NCI-H82 treated with DMSO at 0.1 percent for 48 hours (cell line): Measurements from ENCODE around the gene DDOST.
"Not testable (repeated sequence)": the region's sequence is repeated elsewhere in the genome, so short reads cannot be mapped to it uniquely, and the experiment has no call there.

Experiments used
- DNase-seq: peaks from one replicate; lab custom pipeline; 2025; ENCODE audit not compliant: unreplicated experiment; lab: John Stamatoyannopoulos, UW

The DDOST gene

DNA sequence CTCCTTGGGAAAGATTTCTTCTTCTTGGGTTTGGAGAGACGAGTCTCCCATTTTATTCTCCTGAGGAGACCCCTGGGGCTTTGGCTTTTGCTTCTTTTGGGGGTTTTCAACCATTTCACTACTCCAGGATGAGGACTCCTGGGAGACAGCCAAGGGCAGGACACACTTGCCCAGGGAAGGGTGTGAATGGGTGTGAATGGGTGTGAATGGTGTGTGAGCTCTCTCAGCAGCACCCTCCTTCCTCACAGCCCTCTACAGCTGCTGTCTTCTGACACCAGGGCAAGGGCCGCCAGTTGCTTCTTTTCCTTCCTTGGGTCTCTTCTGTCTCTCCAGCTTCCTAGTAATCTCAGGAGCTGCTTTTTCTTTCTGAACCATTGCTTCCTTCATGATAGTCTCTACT is 32.5 kb upstream of the DDOST start:
- DNase-seq, result no peak

DNA sequence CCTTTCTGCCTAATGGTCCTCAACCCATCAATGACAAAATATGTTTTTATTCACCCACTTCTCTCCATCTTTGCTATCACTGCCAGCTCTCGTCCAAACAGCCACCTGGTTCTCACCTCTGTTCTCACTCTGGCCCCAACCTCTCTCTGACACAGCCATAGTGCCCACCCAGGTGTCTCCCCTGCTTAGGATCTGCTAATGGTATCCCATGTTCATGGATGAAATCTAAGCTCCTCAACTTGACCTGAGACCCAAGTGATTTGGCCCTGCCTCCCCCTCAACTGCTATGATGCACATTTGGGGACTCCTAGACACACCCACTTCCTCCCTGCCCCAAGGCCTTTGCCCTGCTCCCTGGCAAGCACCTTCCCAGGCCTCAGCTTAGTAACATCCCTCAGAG is 30.7 kb upstream of the DDOST start:
- DNase-seq, result no peak

DNA sequence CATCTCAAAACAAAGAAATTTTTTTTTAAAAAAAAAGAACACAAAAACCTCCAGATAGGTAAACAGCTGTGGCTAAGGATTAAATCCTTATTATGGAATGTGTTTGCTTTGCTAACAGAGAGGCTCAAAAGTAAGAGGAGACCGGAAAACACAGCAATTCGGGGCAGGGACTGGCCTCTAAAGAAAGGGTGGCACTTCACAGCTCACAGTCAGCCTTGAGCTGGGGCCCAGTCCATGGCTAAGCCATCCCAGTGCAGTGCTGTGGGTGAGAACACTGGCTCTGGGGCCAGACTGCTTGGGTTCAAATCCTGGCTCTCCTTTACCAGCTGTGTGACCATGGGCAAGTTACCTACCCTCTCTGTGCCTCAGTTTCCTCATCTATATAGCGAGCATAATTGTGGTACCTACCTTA is 28.5 kb upstream of the DDOST start:
- no peak for DNase-seq

DNA sequence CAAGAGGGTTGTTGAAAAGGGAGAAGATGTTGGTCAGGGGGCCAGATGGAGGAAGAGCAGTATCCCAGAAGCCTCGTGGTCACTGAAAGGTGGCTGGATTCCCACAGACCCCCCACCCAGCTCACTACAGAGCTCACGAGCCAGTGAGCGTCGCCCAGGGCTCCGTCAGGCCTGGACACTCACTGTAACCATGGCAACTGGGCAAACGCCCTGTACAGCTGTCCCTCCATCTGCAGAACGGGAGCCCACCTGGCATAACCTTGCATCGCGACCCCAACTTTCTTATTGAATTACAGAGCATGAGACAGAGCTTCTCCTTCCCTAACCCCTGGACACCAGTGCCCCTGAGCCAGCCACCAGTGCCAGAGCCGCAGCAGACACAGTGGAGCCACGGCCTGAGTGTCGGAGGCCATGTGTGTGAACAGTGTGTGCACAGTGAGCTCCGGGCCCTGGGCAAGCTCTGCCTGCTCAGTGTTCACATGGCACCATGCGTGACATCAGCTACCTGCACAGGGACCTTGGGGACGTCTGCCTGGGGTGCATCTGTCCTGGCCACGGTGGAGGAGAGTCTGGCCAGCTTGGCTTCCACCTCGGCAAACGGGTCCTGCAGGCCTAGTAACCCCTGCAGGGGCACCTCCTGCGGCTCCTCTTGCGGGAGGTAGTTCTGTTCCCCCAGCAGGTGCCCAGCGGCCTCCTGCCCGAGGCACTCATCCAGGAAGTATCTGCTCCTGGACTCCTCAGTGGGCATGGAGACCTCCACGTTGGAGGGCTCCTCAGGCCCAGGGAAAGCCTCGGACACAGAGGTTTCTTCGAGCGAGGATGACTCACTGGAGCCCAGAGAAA is 25.9 kb upstream of the DDOST start:
- DNase-seq, result no peak

DNA sequence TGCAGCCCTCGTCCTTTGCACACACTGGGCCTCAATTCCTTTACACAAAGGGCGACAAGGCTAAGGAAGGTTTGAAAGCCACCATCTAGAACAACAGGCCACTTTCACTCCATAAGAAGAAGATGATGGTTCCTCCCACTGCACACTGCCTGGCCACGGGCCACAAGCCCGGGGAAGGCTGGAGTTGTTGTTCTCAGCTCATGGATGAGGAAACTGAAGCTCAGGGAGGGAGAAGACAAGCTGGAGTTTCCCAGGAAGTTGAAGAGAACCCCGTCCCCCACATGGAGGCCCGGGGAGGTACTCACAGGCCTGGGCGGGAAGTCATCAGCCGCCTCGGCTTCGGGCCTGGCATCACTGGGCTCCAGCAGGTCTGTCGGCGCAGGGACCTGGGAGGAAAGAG is 24.6 kb upstream of the DDOST start:
- no peak for DNase-seq

DNA sequence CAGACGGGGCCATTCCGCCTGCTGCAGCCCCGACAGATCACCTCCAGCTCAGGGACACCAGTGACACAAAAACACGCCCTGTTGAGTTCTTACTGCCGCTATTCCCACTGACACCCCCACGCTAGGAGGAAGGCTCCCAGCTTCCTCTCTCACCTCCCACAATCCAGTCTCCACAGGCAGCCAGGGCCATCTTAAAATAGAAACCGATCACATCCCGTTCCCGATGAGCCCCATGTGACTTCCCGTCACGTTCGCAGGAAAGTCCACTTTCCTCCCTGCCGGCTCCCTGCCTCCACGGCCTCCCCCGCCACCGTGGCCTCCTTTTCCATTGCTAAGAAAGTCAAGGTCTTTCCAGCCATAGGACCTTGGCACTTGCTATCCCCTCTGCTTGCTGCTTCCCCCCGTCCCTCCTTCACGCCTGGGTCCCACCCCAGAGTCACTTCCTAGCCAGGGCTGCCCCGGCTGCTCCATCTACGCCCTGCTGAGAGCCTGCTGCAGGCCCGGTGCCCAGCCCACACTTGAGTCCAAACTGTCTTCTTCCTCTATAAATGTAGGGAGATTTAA is 24.0 kb upstream of the DDOST start:
- no peak for DNase-seq

DNA sequence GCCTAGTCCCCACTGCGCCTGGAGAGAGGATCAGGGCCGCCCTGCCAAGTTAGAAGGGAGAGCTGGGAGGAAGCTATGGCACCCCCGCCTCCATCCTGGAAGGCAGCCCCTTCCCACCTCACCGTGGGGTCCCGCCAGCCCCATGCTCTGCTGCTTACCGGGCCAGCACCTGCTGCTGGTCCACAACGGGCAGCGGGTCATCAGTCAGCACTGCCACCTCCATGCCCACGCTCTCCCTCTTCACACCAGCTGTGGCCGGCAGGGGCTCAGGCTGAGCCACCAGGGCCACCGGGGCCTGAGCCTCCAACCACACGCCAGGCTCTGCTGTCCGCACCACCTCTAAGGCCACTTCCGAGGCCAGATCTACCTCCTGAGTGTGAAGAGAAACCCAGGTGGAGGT is 23.5 kb upstream of the DDOST start:
- no peak for DNase-seq

DNA sequence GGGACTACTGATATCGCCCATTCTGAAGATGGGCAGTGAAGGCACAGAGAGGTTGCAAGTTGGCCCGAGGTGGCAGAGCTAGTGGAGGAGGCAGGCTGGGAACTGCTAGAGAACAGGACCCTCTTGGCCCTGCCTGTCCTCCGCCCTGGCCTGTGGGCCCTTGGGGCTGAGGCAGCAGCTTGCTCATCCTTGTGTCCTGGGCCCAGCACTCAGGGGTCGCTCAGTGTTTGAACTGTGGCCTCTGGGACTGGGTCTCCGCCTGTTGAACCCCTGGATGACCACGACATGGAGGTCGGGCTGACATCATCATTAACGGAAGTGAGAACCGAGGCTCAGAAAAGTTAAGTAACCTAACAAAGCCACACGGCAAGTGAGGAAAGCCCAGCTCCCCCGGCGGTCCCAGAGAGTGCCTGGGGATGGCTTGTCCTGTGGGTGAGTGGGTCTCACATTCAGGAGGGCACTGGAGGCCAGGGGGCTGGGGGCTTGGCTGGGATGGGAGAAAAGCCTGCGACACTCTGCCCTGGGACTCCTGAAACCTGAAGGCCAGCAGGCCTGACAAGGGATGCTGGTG is 23.0 kb upstream of the DDOST start:
- DNase-seq, result no peak

DNA sequence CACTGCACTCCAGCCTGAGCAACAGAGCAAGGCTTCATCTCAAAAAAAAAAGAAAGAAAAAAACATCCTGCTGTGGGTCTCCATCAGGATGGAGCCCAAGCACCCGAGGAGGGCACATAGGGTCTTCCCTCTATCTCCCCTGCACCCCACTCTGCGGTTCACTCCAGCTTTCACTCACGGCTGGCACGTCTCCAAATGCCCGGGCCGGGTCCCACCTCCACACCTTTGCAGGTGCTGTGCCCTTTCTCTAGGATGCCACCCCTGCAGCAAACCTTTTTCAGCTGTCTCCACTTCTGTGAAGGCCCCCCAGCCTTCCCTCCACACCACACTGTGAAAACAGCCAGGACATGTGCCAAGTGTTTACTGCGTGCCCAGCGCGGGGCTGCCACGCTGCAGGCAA is 22.4 kb upstream of the DDOST start:
- no peak for DNase-seq

DNA sequence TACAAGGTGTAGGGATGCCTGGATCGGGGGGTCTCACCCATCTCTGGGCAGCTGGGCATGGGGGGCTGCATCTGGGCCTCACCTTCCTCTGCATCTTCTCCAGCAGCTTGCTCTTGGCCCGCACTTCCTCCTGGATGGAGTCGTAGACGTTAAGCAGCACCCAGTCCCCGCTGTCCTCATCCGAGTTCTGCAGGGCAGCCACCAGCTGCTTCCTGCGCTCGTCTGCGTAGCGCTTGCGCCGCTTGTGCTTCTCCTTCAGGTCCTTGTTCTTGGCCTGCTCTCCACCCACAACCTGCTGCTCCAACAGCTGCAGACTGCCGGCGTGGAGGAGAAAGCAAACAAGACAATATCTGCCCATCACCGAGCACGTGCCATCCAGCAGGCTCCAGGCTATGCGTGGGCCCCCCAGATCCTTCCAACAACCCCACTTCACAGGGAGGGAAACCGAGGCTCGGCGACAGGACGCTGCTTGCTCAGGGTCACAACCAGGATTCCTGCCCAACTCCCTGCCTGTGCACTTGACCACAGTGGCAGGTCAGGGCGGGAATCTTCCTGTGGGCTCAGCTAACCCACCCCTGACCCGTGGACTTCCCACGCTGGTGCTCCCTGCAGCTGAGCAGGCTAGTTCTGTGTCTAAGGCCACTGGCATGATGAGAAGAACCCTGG is 21.5 kb upstream of the DDOST start:
- DNase-seq, result no peak

DNA sequence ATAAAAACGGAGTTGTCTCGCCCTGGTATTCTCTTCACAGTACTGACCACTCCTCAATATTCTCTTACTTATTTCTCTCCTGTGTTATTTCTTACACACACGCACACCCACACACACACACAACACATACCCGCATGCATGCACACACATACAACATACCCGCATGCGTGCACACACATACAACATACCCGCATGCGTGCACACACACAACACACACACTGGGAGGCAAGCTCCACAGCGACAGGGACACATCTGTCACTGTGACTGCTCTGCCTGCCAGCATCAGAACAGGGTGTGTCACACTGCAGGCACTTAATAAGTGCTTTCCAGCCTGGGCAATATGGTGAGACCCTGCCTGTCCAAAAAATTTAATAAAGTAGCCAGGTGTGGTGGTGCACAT is 20.8 kb upstream of the DDOST start:
- DNase-seq, result no peak

DNA sequence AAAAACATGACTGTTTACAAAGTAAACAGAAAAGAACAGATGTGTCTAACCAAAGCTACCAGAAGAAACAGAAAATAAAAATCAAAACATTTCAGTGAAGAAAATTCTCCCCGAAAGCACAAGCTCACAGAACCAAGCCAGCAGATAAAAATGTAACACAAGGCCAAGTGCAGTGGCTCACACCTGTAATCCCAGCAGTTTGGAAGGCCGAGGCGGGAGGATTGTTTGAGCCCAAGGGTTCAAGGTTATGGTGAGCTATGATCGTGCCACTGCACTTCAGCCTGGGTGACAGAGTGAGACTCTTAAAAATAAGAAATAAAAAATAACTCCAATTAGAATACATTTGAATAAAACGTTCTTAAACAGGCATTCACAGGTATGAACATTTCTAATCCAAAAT is 19.1 kb upstream of the DDOST start:
- DNase-seq, result no peak

DNA sequence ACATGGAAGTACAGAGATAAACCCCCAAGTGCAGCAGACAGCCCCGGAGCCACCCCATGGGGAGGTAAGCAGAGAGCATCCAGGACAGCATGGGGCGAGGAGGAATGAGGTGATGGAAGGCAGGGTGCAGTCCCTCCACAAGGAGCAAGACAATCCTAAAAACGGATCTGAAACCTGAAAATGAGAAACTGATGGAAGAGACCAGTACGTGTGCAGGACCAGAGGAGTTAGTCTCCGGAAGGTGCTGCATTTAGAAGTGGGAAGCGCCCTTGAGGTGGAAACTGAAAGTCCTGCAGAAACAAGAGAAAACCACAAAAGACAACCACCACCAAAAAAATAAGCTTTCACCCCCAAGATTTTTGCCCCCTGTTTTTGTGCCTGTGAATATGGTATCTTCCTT is 17.4 kb upstream of the DDOST start:
- no peak for DNase-seq

DNA sequence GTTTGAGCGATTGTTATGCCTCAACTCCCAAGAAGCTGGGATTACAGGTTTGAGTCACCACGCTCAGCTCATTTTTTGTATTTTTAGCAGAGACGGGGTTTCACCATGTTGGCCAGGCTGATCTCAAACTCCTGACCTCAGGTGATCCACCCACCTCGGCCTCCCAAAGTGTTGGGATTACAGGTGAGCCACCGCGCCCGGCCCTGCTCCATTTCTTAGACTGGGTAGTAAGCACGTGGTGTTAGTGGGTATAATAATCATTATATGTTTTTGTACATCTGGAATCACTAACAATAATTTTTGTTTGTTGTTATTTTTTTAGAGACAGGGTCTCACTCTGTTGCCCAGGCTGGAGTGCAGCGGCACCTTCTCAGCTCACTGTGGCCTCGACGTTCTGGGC is 12.5 kb upstream of the DDOST start:
- not testable (repeated sequence) for DNase-seq

DNA sequence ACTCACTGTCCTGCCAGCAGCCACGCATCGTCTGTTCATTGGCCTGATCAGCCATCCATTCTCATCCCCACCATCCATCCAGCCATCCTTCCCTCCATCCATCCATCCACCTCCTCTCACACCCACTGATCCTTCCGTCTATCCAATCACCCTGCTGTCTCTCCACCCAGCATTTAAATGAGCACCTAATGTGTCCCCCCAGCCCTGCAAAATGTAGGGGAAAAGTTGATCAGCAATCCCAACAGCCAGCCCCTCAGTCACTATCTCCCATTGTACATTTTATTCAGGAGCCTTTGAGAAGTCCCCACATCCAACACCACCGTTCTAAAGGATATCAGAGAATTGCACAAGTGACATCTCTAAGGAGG is 11.1 kb upstream of the DDOST start:
- DNase-seq, result no peak

DNA sequence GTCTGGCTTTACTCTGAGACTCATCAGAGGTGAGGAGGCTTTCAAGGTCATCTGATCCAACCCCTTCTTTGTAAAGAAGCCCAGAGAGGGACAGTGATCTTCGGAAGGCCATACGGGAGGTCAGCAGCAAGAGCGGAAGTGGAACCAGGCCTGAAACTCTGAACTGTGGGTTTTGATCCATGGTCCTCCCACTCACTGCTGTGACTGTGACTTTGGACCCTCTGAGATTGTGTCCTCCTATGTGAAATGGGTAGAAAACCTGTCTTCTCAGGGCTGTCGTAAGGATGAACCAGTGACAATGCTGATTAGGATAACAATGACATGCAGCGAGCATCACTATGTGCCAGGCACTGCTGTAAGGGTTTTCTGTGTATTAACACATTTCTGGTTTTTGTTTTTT is 9.8 kb upstream of the DDOST start:
- DNase-seq, result no peak

DNA sequence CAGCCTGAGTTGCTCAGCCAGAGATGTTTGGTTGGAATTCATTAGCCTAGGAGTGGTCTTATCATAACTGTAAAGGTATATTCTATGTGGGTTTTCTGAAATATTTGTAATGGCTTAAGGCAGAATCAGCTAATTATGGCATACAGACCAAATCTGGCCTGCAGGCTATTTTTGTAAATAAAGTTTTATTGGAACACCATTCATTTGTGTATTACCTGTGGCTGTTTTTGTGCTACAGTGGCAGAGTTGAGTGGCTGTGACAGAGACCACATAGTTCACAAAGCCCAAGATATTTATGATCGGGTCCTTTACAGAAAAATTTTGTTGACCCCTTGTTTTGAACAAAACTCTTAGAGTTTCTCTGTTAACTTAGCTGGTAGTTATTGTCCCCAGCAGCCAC is 7.4 kb upstream of the DDOST start:
- DNase-seq, result no peak

DNA sequence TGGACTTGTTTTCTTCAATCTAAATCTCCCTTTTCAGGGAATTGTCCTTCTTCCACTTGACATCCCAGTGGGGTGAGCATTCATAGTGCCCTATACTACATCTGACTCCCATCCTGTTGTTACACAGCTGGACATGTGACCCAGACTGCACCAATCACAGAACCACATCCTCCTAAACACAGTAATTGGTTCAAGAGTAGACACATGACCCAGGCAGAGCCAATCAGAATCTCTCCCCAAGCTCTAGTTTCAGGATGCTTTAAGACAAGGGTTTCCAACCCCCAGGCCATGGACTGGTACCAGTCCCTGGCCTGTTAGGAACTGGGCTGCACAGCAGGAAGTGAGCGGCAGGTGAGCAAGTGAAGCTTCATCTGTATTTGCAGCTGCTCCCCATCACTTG is 5.6 kb upstream of the DDOST start:
- DNase-seq, result no peak

DNA sequence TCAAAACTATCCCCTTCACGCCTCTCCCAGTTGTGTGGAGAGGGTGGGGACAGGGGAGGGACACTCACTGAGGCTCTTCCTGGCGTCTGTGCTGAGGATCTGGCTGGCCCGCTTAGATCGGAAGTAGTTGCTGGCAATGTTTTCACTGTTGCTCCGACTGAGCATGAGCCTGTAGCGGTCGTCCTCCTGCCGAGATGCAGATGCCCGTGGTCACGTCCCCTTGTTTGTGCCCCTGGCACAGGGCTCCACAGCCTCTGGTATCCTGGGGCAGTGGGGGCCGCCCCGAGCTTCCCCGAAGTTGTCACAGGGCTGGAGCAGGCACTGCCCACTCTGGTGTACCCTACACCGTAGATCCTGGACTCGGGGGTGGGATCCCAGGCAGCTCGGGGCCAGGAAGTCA is 5.0 kb upstream of the DDOST start:
- no peak for DNase-seq

DNA sequence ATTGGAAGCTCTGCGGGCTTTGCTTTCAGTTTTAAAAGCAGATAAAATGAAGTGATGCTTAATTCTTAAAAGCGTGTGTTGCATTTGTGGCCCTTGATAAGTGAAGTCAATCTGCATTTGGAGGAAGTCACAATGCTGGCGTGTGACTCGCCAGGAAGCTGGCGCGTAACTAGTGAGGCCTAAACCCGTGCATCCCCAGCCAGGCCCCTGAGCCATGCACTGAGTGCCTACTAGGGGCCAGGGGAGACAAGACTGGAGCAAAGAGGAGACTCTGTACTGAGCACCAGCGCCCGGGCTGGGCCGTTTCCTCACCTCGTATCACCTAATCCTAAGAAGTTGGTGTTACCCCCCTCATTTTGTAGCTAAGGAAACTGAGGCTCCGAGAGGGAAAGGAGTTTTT is 4.6 kb upstream of the DDOST start:
- no peak for DNase-seq

DNA sequence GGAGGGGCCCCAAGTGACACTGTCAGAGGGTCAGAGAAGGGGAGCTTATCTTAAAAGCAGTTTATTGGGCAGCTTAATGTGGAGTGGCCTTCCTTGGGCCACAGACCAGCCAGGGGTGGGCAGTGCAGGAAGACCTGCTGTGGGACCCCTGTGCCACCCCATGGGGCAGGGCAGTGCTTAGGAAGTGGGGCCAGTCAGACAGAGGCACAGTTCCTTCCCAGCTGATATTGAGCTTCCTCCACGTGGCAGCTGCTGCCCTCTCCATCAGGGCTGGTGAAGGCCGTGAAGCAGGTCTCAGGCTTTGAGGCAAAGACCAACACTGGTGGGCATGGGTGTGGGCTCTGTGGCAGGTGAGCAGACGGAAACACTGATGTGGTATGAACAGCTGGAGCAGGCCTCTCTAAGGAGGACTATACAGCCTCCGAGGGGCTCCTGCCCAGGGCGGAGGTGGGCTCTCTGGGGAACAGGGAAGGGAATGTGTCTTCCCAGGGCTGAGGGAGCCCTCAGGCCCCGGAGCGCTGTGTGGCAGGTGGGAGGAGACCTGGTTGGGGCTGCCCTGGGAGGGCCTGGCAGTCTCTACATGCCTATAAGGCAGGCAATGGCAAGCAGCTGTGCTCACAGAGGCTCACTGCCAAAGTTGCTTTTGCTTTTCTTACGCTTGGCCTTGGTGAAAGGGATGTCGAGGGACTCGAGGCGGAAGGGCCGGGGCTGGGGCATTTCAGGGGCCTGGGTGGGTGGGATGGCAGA is 3.0 kb upstream of the DDOST start:
- no peak for DNase-seq

DNA sequence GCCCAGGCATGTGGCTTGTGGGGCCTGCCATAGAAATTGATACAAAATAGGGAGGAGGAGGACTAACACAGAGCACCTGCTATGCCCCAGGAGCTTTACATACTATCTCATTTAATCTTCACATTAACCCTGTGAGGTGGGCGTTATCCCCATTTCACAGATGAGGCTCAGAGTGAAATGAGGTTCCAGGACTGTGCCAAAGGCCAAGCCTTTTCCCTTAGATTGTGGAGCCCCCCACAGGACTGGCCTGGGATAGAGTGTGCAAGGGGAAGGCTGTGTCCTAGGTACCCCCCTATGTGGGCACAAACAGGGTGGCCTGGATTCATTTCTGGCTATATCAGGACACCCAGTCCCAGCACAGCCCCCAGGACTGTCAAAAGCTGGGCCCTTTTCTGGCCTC is 2.2 kb upstream of the DDOST start:
- DNase-seq, result no peak
